Measurements from ENCODE around the gene LHFPL4.
"Not testable (repeated sequence)": the region's sequence is repeated elsewhere in the genome, so short reads cannot be mapped to it uniquely, and the experiment has no call there.

LHFPL4 gene

DNA sequence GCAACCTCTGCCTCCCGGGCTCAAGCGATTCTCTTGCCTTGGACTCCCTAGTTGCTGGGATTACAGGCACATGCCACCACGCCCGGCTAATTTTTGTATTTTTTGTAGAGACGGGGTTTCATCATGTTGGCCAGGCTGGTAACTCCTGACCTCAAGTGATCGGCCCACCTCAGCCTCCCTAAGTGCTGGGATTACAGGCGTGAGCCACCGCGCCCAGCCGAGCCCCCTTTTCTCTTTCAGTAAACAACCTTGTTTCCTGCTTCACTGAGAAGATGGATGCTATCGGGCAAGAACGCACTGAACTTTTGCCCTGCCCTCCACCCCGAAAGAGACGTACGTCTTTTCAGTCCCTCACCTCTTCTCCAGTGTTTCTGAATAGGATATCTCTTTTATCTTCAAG is 59.6 kb downstream of the LHFPL4 start:
- in situ Hi-C loops (cut with MboI; ENCODE audit: low pct_unique_long_range_greater_than_20kb, low sequenced_read_pairs); DNase-seq: not testable (repeated sequence)

DNA sequence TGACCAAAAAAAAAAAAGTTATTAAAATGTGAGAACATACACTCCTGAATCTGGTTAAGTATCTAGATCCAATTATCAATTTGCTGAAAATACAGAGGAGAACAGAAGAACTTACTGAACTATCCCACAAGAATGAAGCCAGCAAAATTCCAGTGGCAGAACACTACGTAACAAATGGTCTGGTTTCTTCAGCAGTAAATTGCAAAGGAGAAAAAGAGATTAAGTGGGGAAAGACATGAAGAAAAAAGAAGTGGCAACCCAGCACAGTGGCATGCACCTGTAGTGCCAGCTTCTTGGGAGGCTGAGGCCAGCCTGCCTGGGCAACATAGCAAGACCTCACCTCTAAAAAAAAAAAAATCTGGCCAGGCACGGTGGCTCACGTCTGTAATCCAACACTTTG is 62.1 kb downstream of the LHFPL4 start:
- DNase-seq: no peak
- in situ Hi-C loops (cut with MboI; ENCODE audit: low pct_unique_long_range_greater_than_20kb, low sequenced_read_pairs): no loop called here

DNA sequence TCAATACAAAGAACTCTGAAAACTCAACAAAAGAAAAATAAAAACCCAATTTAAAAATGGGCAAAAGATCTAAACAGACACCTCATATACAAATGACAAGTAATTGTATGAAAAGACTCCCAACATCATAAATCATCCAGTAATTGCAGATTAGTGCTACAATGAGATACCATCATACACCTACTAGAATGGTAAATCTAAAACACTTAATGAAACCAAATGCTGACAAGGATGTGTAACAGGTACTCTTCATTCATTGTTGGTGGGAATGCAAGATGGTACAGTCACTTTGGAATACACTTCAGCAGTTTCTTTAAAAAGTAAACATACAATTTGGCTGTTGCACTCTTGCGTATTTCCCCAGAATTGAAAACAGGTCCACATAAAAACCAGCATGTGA is 68.4 kb downstream of the LHFPL4 start:
- DNase-seq: no peak
- in situ Hi-C loops (cut with MboI; ENCODE audit: low pct_unique_long_range_greater_than_20kb, low sequenced_read_pairs): no loop called here

GRCh38 chr3:9480265-9480664 is 73.4 kb downstream of the LHFPL4 start:
- in situ Hi-C loops (cut with MboI; ENCODE audit: low pct_unique_long_range_greater_than_20kb, low sequenced_read_pairs): no loop called here
- DNase-seq: no peak

- in situ Hi-C loops (cut with MboI; ENCODE audit: low pct_unique_long_range_greater_than_20kb, low sequenced_read_pairs): no loop called here
- DNase-seq: no peak
Measured at GRCh38 chr3:9476935-9477334, 76.7 kb downstream of the LHFPL4 start.

- no peak for DNase-seq
- in situ Hi-C loops (cut with MboI; ENCODE audit: low pct_unique_long_range_greater_than_20kb, low sequenced_read_pairs): no loop called here
Measured at GRCh38 chr3:9474482-9474881, 79.1 kb downstream of the LHFPL4 start.

DNA sequence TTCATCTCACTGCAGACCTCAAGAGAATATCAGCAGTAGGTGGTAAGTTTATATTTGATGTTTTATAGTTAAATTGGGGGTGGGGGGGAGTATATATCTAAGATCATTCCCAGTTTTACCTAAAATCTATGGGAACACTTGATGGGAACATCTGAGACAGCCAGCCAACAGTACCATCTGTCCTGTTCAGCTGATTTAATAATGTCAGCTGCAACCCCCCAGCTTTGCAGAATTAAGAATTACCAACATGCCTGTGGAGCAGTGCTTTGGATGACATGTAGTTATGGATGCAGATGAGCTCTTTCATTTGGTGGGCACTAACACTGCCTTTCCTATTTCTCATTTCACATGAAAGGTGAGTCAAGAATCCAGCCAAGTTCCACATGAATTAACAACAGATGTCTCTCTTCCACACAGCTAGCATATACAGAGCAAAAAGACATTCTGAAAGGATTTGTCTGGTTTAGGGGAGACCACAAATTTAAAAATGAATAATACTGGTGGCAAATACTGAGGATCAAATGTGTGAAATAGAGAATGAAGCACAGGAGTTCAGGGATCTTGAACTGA is 80.0 kb downstream of the LHFPL4 start:
- no peak for DNase-seq
- in situ Hi-C loops (cut with MboI; ENCODE audit: low pct_unique_long_range_greater_than_20kb, low sequenced_read_pairs): no loop called here

DNA sequence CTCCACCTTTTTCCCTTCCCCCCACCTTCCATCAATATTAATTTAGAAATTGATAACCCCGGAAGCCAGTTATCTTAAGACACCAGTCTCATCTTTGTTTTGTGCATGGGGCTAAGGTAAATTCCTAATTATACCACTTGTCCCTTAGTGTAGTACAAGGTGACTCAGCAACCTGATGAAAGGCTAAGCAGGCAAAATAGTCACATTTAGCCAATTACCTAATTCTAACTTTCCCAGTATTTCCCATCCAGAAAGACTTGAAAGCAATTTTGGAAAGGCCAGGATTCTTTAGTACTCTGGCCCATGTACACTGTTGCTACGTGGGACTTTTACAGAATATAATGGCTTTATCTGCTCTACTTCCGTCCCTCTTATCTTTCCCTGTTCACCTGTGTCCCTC is 83.6 kb downstream of the LHFPL4 start:
- DNase-seq: no peak
- in situ Hi-C loops (cut with MboI; ENCODE audit: low pct_unique_long_range_greater_than_20kb, low sequenced_read_pairs): no loop called here

GRCh38 chr3:9468460-9468859 is 85.2 kb downstream of the LHFPL4 start:
- in situ Hi-C loops (cut with MboI; ENCODE audit: low pct_unique_long_range_greater_than_20kb, low sequenced_read_pairs): no loop called here
- DNase-seq: no peak

GRCh38 chr3:9467451-9467850 is 86.2 kb downstream of the LHFPL4 start:
- in situ Hi-C loops (cut with MboI; ENCODE audit: low pct_unique_long_range_greater_than_20kb, low sequenced_read_pairs): no loop called here
- no peak for DNase-seq

GRCh38 chr3:9455596-9456131 is 98.0 kb downstream of the LHFPL4 start:
- no peak for DNase-seq
- in situ Hi-C loops (cut with MboI; ENCODE audit: low pct_unique_long_range_greater_than_20kb, low sequenced_read_pairs): no loop called here

DNA sequence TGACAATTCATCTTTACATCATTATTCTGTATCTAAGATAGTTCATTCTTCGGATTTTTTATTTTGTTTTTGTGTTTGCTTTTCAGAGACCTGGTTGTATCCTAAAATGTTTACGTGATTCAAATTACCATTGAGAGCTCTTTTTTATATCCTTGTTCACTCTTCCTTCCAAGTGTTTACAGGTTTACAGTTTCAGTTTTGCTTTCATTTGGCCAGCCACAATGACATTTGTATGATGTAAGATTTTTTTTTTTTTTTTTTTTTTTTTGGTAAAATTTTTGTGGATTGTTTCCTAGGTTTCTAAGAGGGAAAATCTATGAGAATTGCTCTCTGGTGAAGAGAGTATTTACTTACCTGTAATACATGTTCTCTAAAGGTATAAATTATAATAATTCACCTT is 101.2 kb downstream of the LHFPL4 start:
- in situ Hi-C loops (cut with MboI; ENCODE audit: low pct_unique_long_range_greater_than_20kb, low sequenced_read_pairs): no loop called here
- DNase-seq: no peak

- DNase-seq: no peak
- in situ Hi-C loops (cut with MboI; ENCODE audit: low pct_unique_long_range_greater_than_20kb, low sequenced_read_pairs): no loop called here
Measured at GRCh38 chr3:9450991-9451390, 102.6 kb downstream of the LHFPL4 start.

DNA sequence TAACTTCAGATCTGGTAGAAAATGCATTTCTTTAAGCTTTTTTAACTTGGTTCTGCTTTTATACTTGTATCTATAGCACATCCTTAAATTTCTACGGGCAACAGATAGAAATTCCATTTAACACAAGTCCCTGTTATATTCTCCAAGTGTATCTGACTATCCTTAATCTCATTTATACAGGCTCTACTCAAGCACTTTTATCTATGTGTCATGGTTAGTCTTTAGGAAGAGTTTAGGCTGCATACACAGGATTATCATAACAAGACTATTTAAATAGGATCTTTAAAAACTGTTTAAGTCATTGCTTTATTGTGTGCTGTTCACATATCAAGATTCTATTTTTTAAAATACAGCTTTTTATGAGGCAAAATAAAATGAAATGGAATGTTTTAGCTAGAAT is 103.5 kb downstream of the LHFPL4 start:
- in situ Hi-C loops (cut with MboI; ENCODE audit: low pct_unique_long_range_greater_than_20kb, low sequenced_read_pairs): no loop called here
- DNase-seq: no peak

DNA sequence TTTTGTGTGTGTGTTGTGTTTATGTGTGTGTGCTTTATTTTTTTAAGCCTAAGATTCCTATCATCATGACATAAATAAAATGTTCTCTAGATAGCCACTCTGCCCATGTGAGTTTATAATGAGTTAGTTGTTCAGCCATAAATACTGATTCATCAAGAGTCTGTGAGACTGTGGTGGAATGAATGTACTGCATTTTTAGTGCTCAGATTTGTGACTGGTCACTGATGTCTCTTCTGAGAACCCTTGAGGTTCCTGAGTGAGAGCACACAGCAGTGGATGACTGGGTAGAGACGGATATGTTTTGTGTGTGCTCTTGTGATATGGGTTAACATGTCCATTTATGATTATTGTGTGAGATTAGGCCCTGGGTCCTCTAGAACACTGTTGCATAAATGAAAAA is 105.0 kb downstream of the LHFPL4 start:
- in situ Hi-C loops (cut with MboI; ENCODE audit: low pct_unique_long_range_greater_than_20kb, low sequenced_read_pairs): no loop called here

More for the DNA sequence above, 105.0 kb downstream of the LHFPL4 start:
- DNase-seq: no peak
